Activated CD8-positive, alpha-beta memory T cell treated with anti-CD3 and anti-CD28 coated beads for 24 hours (primary cell): ENCODE data around the gene TRPV6.

Source experiments
- DNase-seq: peaks from one replicate; pipeline ENCODE4 v3.0.0-alpha.2; 2020

TRPV6 gene

DNA sequence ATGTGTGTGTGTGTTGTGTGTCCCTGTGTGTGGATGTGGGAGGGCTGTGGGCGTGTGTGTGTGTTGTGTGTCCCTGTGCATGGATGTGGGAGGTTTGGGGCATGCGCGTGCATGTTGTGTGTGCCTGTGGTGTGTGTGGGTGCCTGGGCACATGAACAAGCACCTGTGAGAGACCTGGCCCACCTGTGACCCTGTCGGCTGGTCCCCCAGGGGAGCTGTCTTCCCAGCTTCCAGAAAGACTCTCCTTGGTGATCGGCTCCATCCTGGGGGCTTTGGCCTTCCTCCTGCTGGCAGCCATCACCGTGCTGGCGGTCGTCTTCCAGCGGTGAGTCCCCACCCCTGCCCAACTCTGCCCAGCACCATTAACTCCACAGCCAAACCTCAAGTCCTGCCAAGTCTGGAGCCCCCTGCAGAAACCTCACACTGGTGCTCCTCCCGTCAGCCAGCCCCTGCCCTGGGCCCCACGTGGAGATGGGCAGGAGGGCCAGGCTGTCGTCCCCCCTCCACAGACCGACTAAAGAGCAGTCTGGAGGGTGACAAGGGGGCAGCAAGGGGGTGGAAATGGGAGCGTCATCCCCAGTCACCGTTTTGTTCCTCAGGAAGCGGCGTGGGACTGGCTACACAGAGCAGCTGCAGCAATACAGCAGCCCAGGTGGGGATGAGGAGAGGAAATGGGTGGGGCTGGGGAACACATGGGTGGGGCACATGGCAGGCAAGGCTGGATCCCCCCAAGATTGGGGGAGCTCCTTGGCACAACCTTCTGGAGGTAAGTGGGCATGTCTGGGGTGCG, 18.0 kb downstream of the TRPV6 start:
- DNase-seq, result no peak

DNA sequence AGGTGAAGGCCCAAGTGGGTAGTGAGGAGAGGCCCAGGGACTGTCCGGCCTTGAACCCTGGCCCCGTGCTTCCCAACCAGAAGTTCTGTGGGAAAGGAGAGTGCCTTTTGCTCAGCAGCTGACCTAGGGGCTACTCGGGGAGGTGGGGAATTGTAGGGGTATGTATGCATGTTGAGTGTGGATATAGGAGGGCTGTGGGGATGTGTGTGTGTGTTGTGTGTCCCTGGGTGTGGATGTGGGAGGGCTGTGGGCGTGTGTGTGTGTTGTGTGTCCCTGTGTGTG, 18.5 kb downstream of the TRPV6 start:
- DNase-seq, result no peak

DNA sequence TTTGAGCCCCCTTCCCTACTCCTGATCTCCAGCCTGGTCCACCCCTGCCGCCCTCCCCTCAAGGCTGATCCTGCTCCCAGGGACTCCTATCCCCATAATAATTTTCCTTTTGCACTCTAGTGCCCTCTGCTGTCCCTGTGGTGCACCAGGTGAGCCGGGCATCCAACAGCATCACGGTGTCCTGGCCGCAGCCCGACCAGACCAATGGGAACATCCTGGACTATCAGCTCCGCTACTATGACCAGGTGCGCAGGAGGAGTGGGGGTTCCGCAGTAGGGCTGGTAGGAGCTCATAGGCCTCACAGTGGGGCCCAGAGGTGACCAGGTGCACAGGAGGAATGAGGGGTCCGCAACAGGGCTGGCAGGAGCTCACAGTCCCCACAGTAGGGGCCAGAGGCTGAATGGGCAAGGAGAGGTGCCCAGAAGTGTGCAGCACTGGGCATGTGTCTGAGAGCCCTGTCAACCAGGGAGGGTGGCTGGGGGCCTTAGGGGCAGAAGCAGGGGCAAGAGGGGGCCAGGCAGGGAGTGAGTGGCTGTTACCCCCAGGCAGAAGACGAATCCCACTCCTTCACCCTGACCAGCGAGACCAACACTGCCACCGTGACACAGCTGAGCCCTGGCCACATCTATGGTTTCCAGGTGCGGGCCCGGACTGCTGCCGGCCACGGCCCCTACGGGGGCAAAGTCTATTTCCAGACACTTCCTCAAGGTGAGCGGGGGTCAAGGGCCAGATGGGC, 19.0 kb downstream of the TRPV6 start:
- DNase-seq, result no peak

DNA sequence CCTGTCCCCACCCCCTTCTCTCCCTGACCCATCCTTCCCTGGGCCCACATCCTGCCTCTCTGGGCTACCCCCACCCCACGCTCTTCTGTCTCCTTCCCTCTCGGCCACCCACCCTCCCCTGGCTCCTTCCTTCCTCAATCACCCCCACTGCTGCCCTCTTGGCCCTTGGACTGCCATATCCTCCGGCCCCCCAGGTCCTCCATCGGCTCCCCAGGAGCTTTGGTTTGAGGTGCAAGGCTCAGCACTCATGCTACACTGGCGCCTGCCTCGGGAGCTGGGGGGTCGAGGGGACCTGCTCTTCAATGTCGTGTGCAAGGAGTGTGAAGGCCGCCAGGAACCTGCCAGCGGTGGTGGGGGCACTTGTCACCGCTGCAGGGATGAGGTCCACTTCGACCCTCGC, 19.8 kb downstream of the TRPV6 start:
- DNase-seq, result no peak

DNA sequence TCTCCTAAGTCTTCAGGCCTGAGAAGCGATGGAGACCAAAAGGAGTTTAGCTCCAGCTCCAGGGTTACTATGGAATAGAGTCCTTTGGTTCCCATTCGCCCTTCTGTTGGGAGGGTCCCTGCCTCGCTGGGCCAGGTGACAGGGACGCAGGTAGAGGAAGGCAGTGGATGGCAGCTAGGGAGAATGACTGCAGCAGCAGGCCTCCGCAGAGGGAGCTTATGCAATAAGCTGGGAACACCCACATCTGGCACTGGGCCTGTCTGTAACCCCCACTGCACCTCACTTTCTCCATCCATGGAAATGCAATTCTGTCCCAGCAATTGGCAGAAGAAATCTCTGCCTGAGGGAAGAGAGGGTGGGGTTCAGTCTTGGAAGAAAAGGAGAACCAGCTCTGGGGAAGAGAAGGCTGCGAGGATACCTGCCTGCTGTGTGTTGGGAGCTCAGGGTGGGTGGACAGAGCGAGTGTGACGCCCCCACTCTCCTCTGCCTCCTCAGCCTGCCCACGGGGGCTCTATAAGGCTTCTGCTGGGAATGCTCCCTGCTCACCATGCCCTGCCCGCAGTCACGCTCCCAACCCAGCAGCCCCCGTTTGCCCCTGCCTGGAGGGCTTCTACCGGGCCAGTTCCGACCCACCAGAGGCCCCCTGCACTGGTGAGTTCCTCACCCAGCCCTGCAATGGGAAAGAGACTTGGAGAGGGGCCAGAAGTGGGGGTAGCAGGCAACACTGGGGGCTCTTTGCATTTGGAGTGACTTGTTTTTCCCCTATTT, 20.4 kb downstream of the TRPV6 start:
- no peak for DNase-seq

DNA sequence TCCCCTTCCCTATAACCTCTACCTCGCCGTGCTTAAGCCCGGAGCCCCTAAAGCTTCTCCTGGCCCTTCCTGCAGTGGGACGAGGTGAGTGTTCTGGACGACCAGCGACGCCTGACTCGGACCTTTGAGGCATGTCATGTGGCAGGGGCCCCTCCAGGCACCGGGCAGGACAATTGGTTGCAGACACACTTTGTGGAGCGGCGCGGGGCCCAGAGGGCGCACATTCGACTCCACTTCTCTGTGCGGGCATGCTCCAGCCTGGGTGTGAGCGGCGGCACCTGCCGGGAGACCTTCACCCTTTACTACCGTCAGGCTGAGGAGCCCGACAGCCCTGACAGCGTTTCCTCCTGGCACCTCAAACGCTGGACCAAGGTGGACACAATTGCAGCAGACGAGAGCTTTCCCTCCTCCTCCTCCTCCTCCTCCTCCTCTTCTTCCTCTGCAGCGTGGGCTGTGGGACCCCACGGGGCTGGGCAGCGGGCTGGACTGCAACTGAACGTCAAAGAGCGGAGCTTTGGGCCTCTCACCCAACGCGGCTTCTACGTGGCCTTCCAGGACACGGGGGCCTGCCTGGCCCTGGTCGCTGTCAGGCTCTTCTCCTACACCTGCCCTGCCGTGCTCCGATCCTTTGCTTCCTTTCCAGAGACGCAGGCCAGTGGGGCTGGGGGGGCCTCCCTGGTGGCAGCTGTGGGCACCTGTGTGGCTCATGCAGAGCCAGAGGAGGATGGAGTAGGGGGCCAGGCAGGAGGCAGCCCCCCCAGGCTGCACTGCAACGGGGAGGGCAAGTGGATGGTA, 21.5 kb downstream of the TRPV6 start:
- DNase-seq, result no peak

DNA sequence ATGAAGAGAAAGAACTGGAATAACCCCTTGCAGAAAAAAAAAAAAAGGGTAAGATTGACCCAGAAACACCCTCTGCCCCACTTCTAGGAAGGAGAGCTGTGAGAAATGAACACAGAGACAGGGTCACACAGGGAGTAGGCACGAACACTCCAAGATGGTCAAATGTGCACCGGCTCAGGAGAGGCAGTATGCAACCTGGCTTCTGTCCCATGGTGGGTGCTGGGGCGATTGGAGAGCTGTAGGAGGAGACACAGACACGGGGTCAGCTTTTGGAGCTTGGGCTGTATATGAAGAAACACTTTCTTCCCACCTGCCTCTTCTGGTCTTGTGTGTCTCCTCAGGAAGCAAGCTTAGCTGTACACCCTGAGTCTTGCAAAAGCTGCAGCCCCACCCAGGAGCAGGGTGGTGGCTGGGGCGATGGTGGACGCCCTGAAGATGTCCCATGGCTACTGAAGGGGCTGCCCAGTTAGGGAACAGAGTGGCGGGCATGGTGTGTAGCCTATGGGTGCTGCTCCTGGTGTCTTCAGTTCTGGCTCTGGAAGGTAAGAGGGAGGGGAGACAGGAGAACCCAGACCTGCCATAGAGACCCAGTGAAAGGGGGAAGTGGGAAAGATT, 22.7 kb downstream of the TRPV6 start:
- no peak for DNase-seq

DNA sequence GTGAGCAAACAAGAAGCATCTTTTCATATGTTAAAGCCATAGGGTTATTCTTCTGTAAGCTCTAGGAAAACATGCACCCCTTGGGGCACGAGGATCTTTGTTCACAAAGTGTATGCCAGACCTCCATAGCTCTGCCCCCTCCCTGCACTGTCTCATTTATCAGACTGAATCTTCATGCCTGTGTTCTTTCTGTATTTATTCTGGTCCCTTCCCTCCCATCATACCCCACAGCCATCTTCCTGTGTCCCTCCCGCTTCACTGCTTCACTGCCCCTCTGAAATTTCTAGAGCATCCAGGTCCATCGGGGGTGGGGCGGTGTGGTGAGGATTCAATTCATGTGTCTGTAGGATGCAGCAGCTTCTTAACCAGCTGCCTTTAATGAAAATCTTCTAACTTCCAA, 23.2 kb downstream of the TRPV6 start:
- no peak for DNase-seq

DNA sequence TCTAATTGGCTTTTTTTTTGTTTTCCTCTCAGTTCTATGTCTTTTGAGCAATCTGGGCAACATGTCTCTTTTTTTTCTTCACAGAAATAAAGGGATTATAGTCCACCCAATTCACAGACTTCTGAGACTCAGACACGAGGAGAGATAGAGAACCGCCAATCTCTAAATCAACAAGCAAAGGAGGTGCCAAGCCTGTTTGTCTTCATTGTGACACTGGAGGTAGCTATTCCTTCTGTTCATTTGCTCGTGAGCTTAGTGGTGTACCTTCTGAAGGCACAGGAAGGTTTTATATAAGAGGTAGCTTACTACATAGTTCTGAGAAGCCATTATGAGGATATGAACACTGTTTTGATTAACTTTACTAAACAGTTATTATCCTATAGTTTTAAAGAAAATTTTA, 24.6 kb downstream of the TRPV6 start:
- DNase-seq, result no peak

DNA sequence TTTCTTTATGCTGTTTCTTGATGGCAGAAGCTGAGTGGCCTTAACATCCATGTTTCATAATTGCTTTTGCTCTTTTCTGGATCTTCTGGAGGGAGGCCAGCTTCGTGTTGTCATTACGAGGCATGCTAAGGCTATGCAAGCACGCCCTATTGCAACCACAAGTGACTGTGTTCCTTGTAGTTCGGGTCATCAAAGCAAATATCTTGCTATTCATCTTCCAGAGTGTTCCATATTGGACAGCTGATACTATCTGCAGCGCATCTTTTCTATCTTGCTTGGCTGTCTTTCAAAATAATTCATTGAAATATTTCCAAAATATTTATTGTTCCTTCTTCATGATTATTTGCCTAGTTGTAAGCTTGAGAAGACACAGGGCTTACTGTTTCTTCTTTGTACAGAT, 25.7 kb downstream of the TRPV6 start:
- no peak for DNase-seq

DNA sequence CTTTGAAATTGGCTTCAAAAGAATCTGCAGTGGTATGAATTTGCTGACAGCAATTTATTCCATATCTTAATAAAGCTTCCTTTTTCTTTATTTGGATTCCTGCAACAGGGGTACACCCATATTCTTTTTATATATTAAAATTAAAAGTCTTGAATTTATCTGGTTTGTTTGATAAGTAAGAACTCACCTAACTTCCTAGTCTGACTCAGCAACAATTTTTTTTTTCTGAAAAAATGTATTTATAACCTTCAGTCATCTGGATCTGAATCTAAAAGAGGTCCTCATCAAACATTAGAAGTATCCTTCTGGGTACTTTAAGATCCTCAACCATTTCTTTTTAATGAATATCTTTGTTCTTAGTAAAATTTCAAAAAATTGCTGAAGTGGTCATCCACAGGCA, 26.1 kb downstream of the TRPV6 start:
- DNase-seq, result no peak

DNA sequence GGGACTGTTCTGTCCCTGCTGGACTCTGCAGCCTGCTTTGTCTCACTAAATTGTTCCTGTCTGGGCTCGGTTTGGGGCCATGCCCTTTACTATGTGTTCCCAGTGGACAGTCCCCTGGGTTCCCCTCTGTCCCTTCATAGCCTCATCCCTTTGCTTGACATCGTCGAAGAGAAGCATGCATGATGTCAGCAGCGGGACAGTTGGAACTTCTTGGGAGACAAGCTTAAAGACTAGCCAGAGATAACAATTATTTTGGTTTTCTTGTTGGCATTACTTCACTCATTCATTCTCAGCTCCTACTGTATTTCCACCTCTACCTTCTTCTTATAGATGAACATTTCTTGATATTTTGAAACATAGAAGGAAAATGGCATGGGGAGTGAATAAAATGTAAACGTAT, 27.9 kb downstream of the TRPV6 start:
- no peak for DNase-seq

DNA sequence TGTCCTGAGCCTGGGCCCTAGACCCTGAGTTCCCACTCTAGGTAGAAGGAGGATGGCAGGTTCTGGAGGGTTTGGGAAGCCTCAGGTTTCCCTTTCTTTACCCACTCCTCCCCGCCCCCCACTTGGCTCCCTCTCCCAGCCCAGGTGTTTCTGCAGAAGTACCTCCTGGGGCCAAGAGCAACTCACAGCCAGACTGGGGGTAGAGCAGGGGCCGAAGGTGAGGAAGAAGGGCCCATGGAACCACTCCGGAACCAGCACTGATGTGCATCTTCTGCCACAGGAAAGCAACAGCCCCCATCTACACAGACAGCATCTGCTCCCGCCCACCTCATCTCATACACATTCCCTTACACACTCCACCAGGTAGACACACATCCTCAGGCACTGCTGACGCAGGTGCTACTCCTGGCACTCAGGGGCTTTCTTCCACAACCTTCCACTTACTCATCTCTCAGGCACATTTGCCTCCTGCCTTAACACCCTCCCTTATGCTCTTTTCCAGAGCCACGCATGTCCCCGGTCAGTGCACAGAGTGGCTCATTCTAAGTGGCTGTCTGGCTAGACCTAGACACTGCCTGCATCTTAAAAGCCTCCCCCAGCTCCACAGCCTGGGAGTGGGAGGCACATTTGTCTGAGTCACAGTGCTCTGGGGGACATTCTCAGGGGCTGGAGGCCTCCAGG, 28.8 kb downstream of the TRPV6 start:
- DNase-seq, result peak; percentile 57

DNA sequence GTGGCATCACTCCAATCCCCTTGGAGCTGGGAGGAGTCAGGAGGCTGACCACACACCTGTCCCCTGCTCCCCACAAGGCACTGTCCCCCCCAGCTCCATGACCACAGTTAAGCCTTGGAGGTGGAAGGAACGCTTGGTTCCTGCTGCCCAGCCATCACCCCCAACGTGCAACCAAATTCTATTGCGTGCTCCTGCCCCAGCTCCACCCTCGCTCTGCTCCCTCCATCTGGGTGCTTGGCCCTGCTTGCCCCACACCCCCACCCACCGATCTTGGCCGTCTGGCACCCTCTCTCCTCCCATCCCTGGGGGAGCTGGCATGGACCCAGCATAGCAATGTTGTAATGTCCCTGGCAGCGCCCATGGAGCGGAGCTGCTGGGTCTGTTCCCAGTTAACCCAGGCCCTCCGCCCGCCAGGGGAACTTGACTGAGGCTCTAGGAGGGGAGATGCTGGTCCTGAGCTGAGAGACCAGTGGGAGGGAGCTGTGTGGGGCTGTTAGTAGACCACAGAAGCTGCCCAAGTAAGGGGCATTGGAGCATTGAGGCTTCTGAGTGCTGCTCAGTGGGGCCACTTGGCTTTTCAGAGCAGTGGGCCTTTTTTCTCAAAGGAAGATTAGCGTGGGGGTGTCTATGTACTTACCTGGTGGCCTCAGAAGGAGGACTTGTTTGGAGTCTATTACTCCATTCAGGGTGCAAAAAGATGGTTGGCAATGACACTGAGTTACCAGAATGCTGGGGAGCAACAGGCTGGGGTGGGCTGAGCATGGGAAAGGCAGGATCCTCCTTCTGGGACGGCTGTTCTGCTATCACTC, 29.6 kb downstream of the TRPV6 start:
- DNase-seq, result no peak

DNA sequence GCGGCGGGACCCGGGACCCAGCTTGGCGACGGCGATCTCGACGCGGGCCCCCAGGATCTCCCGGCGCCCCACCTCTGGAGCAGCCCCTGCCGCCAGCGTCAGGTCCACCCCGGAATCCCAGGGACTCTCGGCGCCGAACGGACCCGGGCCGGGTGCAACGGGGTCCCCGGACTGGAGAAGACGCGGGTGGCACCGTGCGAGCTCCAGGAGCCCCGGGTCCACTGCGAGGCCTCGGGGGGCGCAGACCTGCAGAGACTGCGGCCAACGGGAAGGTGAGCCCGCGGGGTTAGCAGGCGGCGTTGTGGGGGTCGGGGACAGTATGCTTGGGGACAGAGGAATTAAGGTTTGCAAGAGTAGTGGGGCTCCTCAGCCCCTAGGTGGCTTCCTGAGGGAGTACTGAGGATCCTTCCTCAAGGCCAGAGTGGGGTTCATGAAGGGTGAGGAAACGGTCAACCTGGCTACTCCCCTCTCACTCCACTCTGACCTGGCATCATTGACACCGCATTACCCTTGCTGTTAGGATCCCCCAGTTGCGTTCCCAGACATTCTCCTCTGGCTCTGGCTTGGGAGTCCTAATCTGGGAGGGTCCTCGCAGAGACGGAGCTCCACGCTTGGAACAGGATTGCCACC, 30.3 kb downstream of the TRPV6 start:
- DNase-seq, result peak; percentile 55

DNA sequence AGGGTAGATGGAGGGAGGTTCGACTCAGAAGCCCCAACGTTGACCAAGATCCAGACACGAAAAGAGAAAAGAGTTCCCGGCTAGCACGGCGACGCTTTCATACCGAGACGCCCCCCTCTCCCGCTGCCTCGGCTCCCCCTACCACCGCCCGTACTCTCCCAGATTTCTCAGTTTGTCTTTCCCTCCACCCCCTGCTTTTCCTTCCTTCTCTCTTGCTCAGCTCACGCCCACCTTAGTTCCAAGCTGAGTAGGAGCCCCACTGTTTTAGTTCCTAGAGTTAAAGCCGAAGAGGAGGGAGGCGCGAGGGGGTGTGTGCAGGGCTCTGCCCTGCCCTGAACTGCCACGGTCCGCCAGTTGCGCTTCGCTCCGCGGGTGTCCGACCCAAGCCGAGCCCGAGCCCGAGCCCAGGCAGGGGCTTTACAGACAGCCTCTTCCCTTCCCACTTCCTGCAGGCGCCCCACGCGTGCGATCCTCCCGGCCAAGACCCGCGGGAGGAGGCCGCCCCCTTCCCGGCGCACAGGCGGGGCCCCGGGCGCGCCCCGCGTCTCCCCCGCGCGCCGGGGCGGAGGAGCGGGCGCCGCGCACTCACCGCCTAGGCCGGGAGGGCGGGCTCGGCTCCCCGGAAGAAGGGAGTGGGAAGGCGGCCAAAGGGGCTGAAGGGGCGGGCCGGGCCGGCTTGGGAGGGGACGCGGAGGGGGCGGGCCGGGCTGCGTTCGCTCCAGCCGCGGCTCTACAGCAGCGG, 31.0 kb downstream of the TRPV6 start, which contains the start of gene EPHB6:
TSS of gene EPHB6 (plus strand) at position 705 of the 742 bp plus-strand sequence. CDS start 8,152 bp downstream, outside the sequence.
- DNase-seq, result peak; percentile 83

DNA sequence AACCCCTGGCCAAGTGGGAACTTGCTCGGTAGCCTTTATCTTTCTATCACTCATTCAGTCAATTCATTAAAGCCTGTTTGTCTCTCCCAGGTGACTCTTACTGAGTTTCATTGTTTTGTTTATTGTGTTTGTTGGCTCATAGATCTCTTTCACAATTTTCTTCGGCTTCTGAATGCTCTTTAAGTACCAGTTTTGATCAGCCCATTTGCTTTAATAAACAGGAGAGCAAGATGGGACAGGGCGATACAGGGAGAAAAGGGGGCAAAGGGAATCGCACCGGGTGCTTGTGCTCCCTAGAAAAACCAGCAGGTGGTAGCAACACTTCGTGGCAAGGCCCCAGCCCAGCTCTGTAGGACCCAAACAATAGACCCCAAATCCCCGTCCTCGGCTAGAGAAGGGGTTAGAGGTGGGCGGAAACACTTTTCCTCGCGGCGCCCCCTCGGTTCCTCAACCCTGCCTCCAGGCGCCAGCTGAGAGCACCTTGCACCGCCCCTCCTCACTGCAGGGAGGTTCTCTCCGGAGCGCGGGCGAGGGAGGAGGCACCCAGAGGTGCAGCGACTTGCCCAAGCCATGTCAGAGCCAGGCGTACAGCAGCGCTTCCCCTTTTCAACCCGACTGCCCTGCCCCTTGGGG, 31.7 kb downstream of the TRPV6 start:
- DNase-seq, result peak; percentile 87

DNA sequence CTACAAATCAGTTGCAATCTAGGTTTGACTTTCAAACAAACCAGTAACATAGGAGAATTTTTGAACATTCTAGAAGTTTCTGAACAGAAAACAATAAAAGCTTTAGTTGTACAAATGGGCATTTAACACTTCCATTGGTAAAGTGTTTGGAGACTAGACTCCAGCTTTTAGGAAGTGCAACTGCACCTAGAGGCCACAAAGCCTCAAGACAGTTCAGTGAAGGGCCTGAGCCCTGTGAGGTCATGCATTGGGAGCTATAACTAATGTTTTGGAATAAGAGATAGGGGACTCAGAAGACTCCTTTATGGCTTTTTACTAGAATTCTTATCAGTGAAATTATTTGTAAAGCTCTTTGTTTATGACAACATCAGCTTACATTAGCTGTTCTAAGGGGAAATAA, 33.6 kb downstream of the TRPV6 start:
- DNase-seq, result no peak

DNA sequence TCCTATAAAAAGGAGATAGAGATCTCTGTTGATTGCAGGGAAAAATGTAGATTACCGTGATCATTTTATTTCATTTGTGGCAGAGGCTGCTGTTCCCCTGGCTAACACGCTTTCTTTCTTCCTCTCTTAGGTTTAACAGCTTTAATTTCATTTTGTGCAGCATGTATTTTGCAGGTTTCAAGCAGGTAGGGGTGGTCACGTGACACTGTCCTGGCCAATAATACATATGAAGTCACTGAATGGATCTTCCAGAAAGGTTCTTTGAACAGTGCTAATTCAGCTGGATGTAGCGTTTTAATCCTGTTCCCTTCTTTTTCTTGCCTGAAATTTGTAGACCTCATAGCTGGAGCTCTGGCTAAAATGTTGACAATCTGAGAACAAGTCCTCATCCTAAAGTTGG, 34.3 kb downstream of the TRPV6 start:
- no peak for DNase-seq
